BJ (cell line): ENCODE data around the gene SYCN. TPM values are rescaled to one million over a fixed set of nuclear protein-coding genes. Genes with fewer than 3 reads are reported as not detected.

Experiments
- CTCF ChIA-PET: fragments of 350-600 bp; formaldehyde crosslinking; extraction: SDS; loops from one replicate; lab custom pipeline; 2021; ENCODE audit warnings: antibody characterized with exemption, inconsistent platforms; lab: Yijun Ruan, JAX
- POLR2A ChIA-PET: fragments of 300-600 bp; sonication (Branson Sonifier 250); formaldehyde crosslinking; extraction: SDS; loops from one replicate; lab custom pipeline; 2021; ENCODE audit warnings: antibody characterized with exemption; lab: Charles Lee
- DNase-seq: peaks from one replicate; pipeline ENCODE4 v3.0.0-alpha.2; 2011; ENCODE audit warnings: low read depth
- H3K27me3 ChIP-seq: 2 replicates; pipeline ENCODE4 v1.6.0; 2011; ENCODE audit warnings: low read length; ENCODE audit not compliant: control insufficient read depth, insufficient read depth
- H3K36me3 ChIP-seq: 2 replicates; pipeline ENCODE4 v1.5.1; 2011; ENCODE audit warnings: low read length; ENCODE audit not compliant: control insufficient read depth, insufficient read depth
- H3K4me3 ChIP-seq: 2 replicates; pipeline ENCODE4 v1.5.1; 2011; ENCODE audit warnings: low read depth, mild to moderate bottlenecking, control low read depth, low read length
- polyA plus RNA-seq: library from polyadenylated mRNA; depleted of rRNA; stranded (reverse); fragments of >200 nt; gene quantifications from 2 replicates; pipeline ENCODE4 v1.2.3, GENCODE V29; 2011
- TF ChIP-seq, protein P1 (sequence below): IDR thresholded peaks from 2 replicates; pipeline ENCODE4 v1.5.1; 2011; ENCODE audit warnings: low read depth, mild to moderate bottlenecking, control low read depth, inconsistent platforms, low read length, moderate library complexity; ENCODE audit not compliant: insufficient read depth

Gene SYCN
- polyA plus RNA-seq, 1 experiment: not detected

DNA sequence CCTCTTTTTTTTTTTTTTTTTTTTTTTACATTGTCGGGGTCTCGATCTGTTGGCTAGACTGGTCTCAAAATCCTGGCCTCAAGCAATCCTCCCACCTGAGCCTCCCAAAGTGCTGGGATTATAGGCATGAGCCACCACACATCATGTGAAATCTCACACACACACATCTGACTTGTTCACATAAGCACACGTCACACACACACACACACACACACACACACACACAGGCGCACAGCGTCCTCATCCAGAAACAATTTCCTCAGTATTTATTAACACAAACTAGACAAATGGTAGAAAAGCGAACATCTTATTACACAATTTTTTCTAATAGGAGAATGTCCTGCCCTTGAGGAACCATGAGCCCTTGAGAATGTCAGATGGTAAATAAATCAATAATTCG lies 5.1 kb upstream of the SYCN start:
- DNase-seq: no peak
- TF ChIP-seq, protein P1, sequence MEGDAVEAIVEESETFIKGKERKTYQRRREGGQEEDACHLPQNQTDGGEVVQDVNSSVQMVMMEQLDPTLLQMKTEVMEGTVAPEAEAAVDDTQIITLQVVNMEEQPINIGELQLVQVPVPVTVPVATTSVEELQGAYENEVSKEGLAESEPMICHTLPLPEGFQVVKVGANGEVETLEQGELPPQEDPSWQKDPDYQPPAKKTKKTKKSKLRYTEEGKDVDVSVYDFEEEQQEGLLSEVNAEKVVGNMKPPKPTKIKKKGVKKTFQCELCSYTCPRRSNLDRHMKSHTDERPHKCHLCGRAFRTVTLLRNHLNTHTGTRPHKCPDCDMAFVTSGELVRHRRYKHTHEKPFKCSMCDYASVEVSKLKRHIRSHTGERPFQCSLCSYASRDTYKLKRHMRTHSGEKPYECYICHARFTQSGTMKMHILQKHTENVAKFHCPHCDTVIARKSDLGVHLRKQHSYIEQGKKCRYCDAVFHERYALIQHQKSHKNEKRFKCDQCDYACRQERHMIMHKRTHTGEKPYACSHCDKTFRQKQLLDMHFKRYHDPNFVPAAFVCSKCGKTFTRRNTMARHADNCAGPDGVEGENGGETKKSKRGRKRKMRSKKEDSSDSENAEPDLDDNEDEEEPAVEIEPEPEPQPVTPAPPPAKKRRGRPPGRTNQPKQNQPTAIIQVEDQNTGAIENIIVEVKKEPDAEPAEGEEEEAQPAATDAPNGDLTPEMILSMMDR: no peak
- ChIA-PET CTCF (no interaction called here), POLR2A (no interaction called here)
- Histone ChIP-seq H3K27me3 (peaks cover 3% of the 10 kb centered on the region), H3K36me3 (no peaks in the 10 kb centered on the region), H3K4me3 (no peak overlapping the region)

DNA sequence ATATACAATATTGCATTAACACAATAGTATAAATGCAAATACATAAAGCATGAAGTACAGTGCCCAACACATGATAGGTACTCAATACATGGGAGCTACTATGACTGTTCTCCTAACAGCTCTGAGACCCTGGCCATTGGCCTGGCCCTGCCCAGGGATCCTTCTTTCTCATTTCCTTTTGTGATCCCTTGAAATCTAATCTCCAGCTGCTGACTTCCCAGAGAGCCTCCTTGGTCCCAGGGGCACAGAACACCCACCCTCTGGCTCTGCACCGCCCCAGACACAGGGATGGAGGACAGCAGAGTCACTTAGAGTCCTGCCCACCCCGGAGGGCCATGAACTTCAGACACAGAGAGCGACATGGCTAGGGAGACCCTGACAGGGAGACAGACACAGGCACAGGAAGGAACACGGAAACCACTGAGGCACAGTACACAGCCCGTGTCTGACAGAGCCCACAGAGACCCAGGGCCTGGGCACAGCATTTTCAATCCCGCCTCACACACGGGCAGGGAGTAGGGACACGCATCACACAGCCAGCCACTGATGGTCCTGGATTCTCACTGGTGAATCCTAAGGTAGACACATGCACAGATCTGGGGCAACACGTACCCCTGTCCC lies 4.2 kb upstream of the SYCN start:
- ChIA-PET POLR2A (no interaction called here), CTCF (no interaction called here)
- TF ChIP-seq, protein P1: no peak
- Histone ChIP-seq H3K36me3 (no peaks in the 10 kb centered on the region), H3K4me3 (no peak overlapping the region), H3K27me3 (peaks cover 5% of the 10 kb centered on the region)
- DNase-seq: no peak

DNA sequence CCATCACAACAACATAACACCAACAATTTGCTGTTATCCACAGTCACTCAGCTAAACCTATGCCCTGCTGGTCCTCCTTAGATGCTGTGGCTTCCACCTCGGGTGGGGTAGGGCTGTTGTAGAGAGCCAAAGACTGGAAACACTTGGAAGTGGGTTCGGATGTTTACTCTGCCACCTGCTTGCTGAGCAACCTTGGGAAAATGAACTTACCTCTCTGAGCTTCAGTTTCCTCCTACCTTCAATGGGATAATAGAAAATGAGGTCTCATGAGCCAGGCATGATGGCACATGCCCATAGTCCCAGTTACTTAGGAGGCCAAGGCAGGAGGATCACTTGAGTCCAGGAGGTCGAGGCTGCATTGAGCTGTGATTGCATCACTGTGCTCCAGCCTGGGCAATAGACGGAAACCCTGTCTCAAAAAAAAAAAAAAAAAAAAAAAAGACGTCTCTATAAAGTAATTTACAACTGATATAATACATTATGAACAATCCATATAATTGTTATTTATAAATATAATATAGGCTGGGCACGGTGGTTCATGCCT lies 3.3 kb upstream of the SYCN start:
- no peak for DNase-seq
- POLR2A ChIA-PET: no interaction called here
- Histone ChIP-seq H3K4me3 (no peak overlapping the region), H3K36me3 (no peaks in the 10 kb centered on the region), H3K27me3 (peaks cover 10% of the 10 kb centered on the region)
- TF ChIP-seq, protein P1: no peak
- CTCF ChIA-PET: interaction anchor here (0.8 kb wide), 1 partner anchor 11 kb away, joined by 3 read pairs; the partner anchor contains the start of gene NCCRP1

DNA sequence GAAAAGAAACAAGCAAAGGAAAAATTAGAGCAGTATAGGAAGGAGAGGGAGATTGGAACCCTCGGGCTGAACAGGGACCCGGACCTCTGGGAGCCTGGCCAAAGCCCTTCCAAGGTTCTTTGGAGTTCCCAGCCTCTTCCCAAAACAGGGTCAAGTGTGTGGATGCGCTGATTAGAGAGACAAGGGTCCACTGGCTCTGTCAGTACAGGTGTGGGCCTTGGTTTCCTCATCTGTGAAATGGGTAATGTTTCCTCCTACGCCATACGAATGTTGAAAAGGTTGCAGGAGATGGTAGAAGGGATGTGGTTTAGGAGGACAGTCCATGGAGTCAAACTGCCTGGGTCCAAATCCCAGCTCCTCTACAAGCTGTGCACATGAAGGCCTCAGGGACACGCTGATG lies 2.1 kb upstream of the SYCN start:
- TF ChIP-seq, protein P1: no peak
- ChIA-PET CTCF (no interaction called here), POLR2A (no interaction called here)
- Histone ChIP-seq H3K4me3 (no peak overlapping the region), H3K36me3 (no peaks in the 10 kb centered on the region), H3K27me3 (peaks cover 11% of the 10 kb centered on the region)
- DNase-seq: no peak

DNA sequence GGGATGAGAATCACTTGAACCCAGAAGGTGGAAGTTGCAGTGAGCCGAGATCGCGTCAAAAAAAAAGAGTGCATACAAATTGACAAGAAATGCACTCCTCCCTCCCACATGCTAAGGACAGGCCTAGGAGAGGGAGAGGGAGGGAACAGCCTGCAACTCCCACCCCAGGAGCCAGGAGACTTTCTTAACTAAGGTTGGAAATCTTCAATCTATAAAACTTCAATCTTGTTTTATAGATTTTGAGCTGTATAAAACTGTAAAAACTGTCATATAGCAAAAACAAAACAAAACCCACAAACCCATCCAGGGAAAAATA lies 1.3 kb upstream of the SYCN start:
- Histone ChIP-seq H3K36me3 (no peaks in the 10 kb centered on the region), H3K27me3 (peaks cover 15% of the 10 kb centered on the region), H3K4me3 (no peak overlapping the region)
- DNase-seq: no peak
- ChIA-PET CTCF (no interaction called here), POLR2A (no interaction called here)
- TF ChIP-seq, protein P1: no peak
